Neural progenitor cell (in vitro differentiated cells): ENCODE data around the gene COL25A1. TPM values are rescaled to one million over a fixed set of nuclear protein-coding genes. Genes with fewer than 3 reads are reported as not detected.

Experiments used
- DNase-seq: peaks from one replicate; pipeline ENCODE4 v3.0.0-alpha.2; 2016; ENCODE audit warnings: low spot score
- H2AFZ ChIP-seq: fragments of 200-600 bp; sonication (generic); replicated peaks from 2 replicates; pipeline ENCODE4 v1.6.1; 2016; ENCODE audit warnings: antibody characterized with exemption
- H3F3A ChIP-seq: fragments of 200-600 bp; sonication (generic); 2 replicates; pipeline ENCODE4 v1.6.1; 2016; ENCODE audit warnings: antibody characterized with exemption, low read depth
- H3K27ac ChIP-seq: fragments of 200-600 bp; sonication (generic); 2 replicates; pipeline ENCODE4 v1.5.1; 2016; ENCODE audit warnings: mild to moderate bottlenecking
- H3K27me3 ChIP-seq: fragments of 200-600 bp; sonication (generic); 2 replicates; pipeline ENCODE4 v1.6.1; 2016; ENCODE audit warnings: mild to moderate bottlenecking, moderate library complexity
- H3K36me3 ChIP-seq: fragments of 200-600 bp; sonication (generic); 2 replicates; pipeline ENCODE4 v1.5.1; 2016
- H3K4me1 ChIP-seq: fragments of 200-600 bp; sonication (generic); 2 replicates; pipeline ENCODE4 v1.6.1; 2016; ENCODE audit warnings: mixed run types
- H3K4me2 ChIP-seq: fragments of 200-600 bp; sonication (generic); 2 replicates; pipeline ENCODE4 v1.6.1; 2016
- H3K4me3 ChIP-seq: fragments of 200-600 bp; sonication (generic); 2 replicates; pipeline ENCODE4 v1.5.1; 2016
- H3K79me2 ChIP-seq: fragments of 200-600 bp; sonication (generic); 2 replicates; pipeline ENCODE4 v1.6.1; 2016; ENCODE audit warnings: low read depth
- H3K9ac ChIP-seq: fragments of 200-600 bp; sonication (generic); 2 replicates; pipeline ENCODE4 v1.6.1; 2016
- H3K9me3 ChIP-seq: fragments of 200-600 bp; sonication (generic); 2 replicates; pipeline ENCODE4 v1.5.1; 2016; ENCODE audit warnings: low read depth
- H4K20me1 ChIP-seq: fragments of 200-600 bp; sonication (generic); 2 replicates; pipeline ENCODE4 v1.6.1; 2016; ENCODE audit warnings: low read depth
- H3K27ac Mint-ChIP-seq: 3 replicates; pipeline ENCODE4 v1.8.0; 2021; ENCODE audit warnings: mixed read lengths
- H3K27me3 Mint-ChIP-seq: 2 replicates; pipeline ENCODE4 v1.8.0; 2022; ENCODE audit warnings: low read depth, mild to moderate bottlenecking, inconsistent platforms, moderate library complexity, mixed read lengths; ENCODE audit not compliant: insufficient read depth
- H3K36me3 Mint-ChIP-seq: 3 replicates; pipeline ENCODE4 v1.8.0; 2021; ENCODE audit warnings: mixed read lengths
- H3K4me1 Mint-ChIP-seq: 3 replicates; pipeline ENCODE4 v1.8.0; 2021; ENCODE audit warnings: mixed read lengths
- H3K4me3 Mint-ChIP-seq: 3 replicates; pipeline ENCODE4 v1.8.0; 2021; ENCODE audit warnings: mild to moderate bottlenecking, moderate library complexity, mixed read lengths
- H3K9me3 Mint-ChIP-seq: 3 replicates; pipeline ENCODE4 v1.8.0; 2020; ENCODE audit warnings: mixed read lengths
- EZH2 ChIP-seq: fragments of 200-600 bp; sonication (generic); IDR thresholded peaks from 2 replicates; pipeline ENCODE4 v1.6.1; 2017; ENCODE audit warnings: antibody characterized with exemption, mild to moderate bottlenecking, moderate library complexity
- EZH2phosphoT487 ChIP-seq: fragments of 200-600 bp; sonication (generic); IDR thresholded peaks from 2 replicates; pipeline ENCODE4 v1.6.1; 2017; ENCODE audit warnings: antibody characterized with exemption
- total RNA-seq: library from RNA; depleted of rRNA; stranded (reverse); fragments of >200 nt; gene quantifications from 2 replicates; pipeline ENCODE4 v1.2.3, GENCODE V29; 2015; ENCODE audit warnings: low replicate concordance
- TF ChIP-seq, protein P1 (sequence below): fragments of 200-600 bp; sonication (generic); IDR thresholded peaks from 2 replicates; pipeline ENCODE4 v1.5.1; 2017; ENCODE audit warnings: antibody characterized with exemption, mild to moderate bottlenecking

COL25A1 gene
- total RNA-seq, 1 donor from 2014 or later, result 1.3 TPM

- H3F3A ChIP-seq, result no peaks in the 10 kb centered on the region
- H3K4me2 ChIP-seq, result no peak overlapping the region
- no peaks in the 10 kb centered on the region for H4K20me1 ChIP-seq
- Mint-ChIP-seq H3K27ac (no peak overlapping the region), H3K27me3 (no peaks in the 10 kb centered on the region), H3K4me3 (no peak overlapping the region), H3K36me3 (no peaks in the 10 kb centered on the region), H3K4me1 (peaks cover 11% of the 10 kb centered on the region), H3K9me3 (peaks cover 2% of the 10 kb centered on the region)
- H2AFZ ChIP-seq, result no peak overlapping the region
- H3K27me3 ChIP-seq, result no peaks in the 10 kb centered on the region
- H3K4me1 ChIP-seq, result no peaks in the 10 kb centered on the region
- H3K27ac ChIP-seq, result no peak overlapping the region
- H3K9ac ChIP-seq, result no peak overlapping the region
- H3K4me3 ChIP-seq, result no peak overlapping the region
- no peaks in the 10 kb centered on the region for H3K79me2 ChIP-seq
- no peaks in the 10 kb centered on the region for H3K36me3 ChIP-seq
- DNase-seq, result no peak
- TF ChIP-seq EZH2phosphoT487 (no peak), EZH2 (no peak)
- TF ChIP-seq, protein P1, sequence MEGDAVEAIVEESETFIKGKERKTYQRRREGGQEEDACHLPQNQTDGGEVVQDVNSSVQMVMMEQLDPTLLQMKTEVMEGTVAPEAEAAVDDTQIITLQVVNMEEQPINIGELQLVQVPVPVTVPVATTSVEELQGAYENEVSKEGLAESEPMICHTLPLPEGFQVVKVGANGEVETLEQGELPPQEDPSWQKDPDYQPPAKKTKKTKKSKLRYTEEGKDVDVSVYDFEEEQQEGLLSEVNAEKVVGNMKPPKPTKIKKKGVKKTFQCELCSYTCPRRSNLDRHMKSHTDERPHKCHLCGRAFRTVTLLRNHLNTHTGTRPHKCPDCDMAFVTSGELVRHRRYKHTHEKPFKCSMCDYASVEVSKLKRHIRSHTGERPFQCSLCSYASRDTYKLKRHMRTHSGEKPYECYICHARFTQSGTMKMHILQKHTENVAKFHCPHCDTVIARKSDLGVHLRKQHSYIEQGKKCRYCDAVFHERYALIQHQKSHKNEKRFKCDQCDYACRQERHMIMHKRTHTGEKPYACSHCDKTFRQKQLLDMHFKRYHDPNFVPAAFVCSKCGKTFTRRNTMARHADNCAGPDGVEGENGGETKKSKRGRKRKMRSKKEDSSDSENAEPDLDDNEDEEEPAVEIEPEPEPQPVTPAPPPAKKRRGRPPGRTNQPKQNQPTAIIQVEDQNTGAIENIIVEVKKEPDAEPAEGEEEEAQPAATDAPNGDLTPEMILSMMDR, result no peak
- H3K9me3 ChIP-seq, result no peaks in the 10 kb centered on the region
Observed at GRCh38 chr4:108851366-108851765, 451.1 kb downstream of the COL25A1 start.

GRCh38 chr4:108850219-108850649 lies 452.2 kb downstream of the COL25A1 start:
- Histone ChIP-seq H3K36me3 (no peaks in the 10 kb centered on the region), H3K27ac (no peak overlapping the region), H2AFZ (no peak overlapping the region), H3K4me2 (no peak overlapping the region), H3K79me2 (no peaks in the 10 kb centered on the region), H3K9ac (no peak overlapping the region), H3K27me3 (no peaks in the 10 kb centered on the region), H3F3A (no peaks in the 10 kb centered on the region), H3K4me1 (no peaks in the 10 kb centered on the region), H3K9me3 (no peaks in the 10 kb centered on the region), H4K20me1 (no peaks in the 10 kb centered on the region), H3K4me3 (no peak overlapping the region)
- no peak for DNase-seq
- no peak for TF ChIP-seq EZH2phosphoT487
- TF ChIP-seq EZH2, result no peak
- TF ChIP-seq, protein P1, result no peak
- Mint-ChIP-seq H3K36me3 (no peaks in the 10 kb centered on the region), H3K4me3 (no peak overlapping the region), H3K27ac (no peak overlapping the region), H3K27me3 (no peaks in the 10 kb centered on the region), H3K9me3 (peaks cover 2% of the 10 kb centered on the region), H3K4me1 (peaks cover 11% of the 10 kb centered on the region)

DNA sequence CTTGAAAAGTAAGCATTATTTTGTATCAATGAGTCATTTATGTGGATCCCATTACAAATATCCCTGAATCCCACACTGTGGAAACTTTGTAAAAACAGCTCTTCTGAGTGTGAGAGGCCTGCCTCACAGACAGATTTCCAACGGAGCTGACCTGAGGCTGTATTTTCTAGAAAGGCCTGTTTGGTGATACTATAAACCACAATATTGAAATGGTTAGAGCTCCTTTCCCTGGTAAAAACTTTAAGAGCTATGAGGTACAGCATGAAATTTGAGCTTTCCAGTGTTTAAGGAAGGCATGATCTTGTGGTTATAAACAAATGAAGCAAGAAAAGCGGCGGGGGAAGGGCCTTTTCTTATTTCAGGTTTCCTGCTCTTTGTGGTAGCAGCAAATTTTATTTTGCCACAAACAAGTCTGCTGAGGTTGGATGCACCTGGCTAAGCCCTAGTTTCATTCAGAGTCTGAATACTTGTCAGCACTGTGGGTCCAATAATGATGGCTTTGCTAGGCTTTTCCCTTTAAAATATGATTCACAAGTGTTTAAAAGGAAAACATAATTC lies 452.8 kb downstream of the COL25A1 start:
- Histone ChIP-seq H3K4me1 (no peaks in the 10 kb centered on the region), H2AFZ (no peak overlapping the region), H4K20me1 (no peaks in the 10 kb centered on the region), H3K9me3 (no peaks in the 10 kb centered on the region), H3K4me2 (no peak overlapping the region), H3K27me3 (no peaks in the 10 kb centered on the region), H3K4me3 (no peak overlapping the region), H3F3A (no peaks in the 10 kb centered on the region), H3K9ac (no peak overlapping the region), H3K36me3 (no peaks in the 10 kb centered on the region), H3K27ac (no peak overlapping the region), H3K79me2 (no peaks in the 10 kb centered on the region)
- no peak overlapping the region for H3K27ac Mint-ChIP-seq
- H3K9me3 Mint-ChIP-seq, result peaks cover 2% of the 10 kb centered on the region
- peaks cover 11% of the 10 kb centered on the region for H3K4me1 Mint-ChIP-seq
- TF ChIP-seq EZH2phosphoT487 (no peak), EZH2 (no peak)
- TF ChIP-seq, protein P1, result no peak
- H3K27me3 Mint-ChIP-seq, result no peaks in the 10 kb centered on the region
- H3K4me3 Mint-ChIP-seq, result no peak overlapping the region
- H3K36me3 Mint-ChIP-seq, result no peaks in the 10 kb centered on the region
- no peak for DNase-seq
